HG03457 (cell line): ENCODE measurements around the gene CTU2.
"Not testable (repeated sequence)": the region's sequence is repeated elsewhere in the genome, so short reads cannot be mapped to it uniquely, and the experiment has no call there.

Experiments used
- ATAC-seq: cut with Tn5 transposase; IDR thresholded peaks from one replicate; pipeline ENCODE4 v1.9.1; 2021; ENCODE audit warnings: moderate number of reproducible peaks; ENCODE audit not compliant: unreplicated experiment

Gene CTU2

GRCh38 chr16:88706229-88706964 is at the start of gene CTU2, which contains the start of gene RNF166:
CTU2 (plus strand) TSS chr16:88706503; CDS start chr16:88706531, 28 bp downstream.
RNF166 (minus strand) TSS chr16:88706408; CDS start chr16:88706325, 83 bp downstream.
- peak; percentile 48 for ATAC-seq

GRCh38 chr16:88657371-88657770 is 48.9 kb upstream of the CTU2 start:
- no peak for ATAC-seq

- ATAC-seq = no peak
Measured at GRCh38 chr16:88658714-88659113, 47.6 kb upstream of the CTU2 start.

- ATAC-seq = no peak
Measured at GRCh38 chr16:88659160-88659559, 47.1 kb upstream of the CTU2 start.

- ATAC-seq = no peak
Measured at GRCh38 chr16:88661468-88661867, 44.8 kb upstream of the CTU2 start.

GRCh38 chr16:88662222-88662842 is 44.0 kb upstream of the CTU2 start:
- peak; percentile 3 for ATAC-seq

- ATAC-seq = peak; percentile 87
Measured at GRCh38 chr16:88662843-88663606, 43.3 kb upstream of the CTU2 start, which contains the start of gene MVD. MVD (minus strand) TSS chr16:88663091; CDS start chr16:88663080, 11 bp downstream.

- no peak for ATAC-seq
Measured at GRCh38 chr16:88665148-88665547, 41.2 kb upstream of the CTU2 start.

GRCh38 chr16:88665570-88665969 is 40.7 kb upstream of the CTU2 start:
- no peak for ATAC-seq

- ATAC-seq = no peak
Measured at GRCh38 chr16:88667461-88667860, 38.8 kb upstream of the CTU2 start.

- ATAC-seq = not testable (repeated sequence)
Measured at GRCh38 chr16:88669493-88669892, 36.8 kb upstream of the CTU2 start.

GRCh38 chr16:88669980-88670379 is 36.3 kb upstream of the CTU2 start:
- no peak for ATAC-seq

GRCh38 chr16:88671806-88672205 is 34.5 kb upstream of the CTU2 start:
- ATAC-seq = no peak

- no peak for ATAC-seq
Measured at GRCh38 chr16:88672776-88673175, 33.5 kb upstream of the CTU2 start.

- no peak for ATAC-seq
Measured at GRCh38 chr16:88673716-88674379, 32.5 kb upstream of the CTU2 start.

- no peak for ATAC-seq
Measured at GRCh38 chr16:88676502-88677242, 29.6 kb upstream of the CTU2 start.

GRCh38 chr16:88677721-88678120 is 28.6 kb upstream of the CTU2 start:
- no peak for ATAC-seq

- no peak for ATAC-seq
Measured at GRCh38 chr16:88678224-88678979, 27.9 kb upstream of the CTU2 start.

GRCh38 chr16:88680554-88681083 is 25.7 kb upstream of the CTU2 start:
- no peak for ATAC-seq
